PC-3 (cell line): ENCODE data around the gene SLC47A2.

Source experiments
- EZH2 ChIP-seq: fragments of 300-600 bp; sonication (generic); IDR thresholded peaks from one replicate; pipeline ENCODE4 v1.6.1; 2017; ENCODE audit warnings: antibody characterized with exemption, mild to moderate bottlenecking, low read length; ENCODE audit not compliant: unreplicated experiment
- EZH2phosphoT487 ChIP-seq: fragments of 300-600 bp; sonication (generic); IDR thresholded peaks from 2 replicates; pipeline ENCODE4 v1.6.1; 2018; ENCODE audit warnings: mild to moderate bottlenecking, antibody characterized with exemption, low read length, borderline replicate concordance
- TF ChIP-seq, protein P1 (sequence below): fragments of 300-600 bp; sonication (generic); conservative IDR thresholded peaks from 2 replicates; pipeline ENCODE4 v1.5.1; 2017; ENCODE audit warnings: antibody characterized with exemption, low read depth, mild to moderate bottlenecking, low read length

DNA sequence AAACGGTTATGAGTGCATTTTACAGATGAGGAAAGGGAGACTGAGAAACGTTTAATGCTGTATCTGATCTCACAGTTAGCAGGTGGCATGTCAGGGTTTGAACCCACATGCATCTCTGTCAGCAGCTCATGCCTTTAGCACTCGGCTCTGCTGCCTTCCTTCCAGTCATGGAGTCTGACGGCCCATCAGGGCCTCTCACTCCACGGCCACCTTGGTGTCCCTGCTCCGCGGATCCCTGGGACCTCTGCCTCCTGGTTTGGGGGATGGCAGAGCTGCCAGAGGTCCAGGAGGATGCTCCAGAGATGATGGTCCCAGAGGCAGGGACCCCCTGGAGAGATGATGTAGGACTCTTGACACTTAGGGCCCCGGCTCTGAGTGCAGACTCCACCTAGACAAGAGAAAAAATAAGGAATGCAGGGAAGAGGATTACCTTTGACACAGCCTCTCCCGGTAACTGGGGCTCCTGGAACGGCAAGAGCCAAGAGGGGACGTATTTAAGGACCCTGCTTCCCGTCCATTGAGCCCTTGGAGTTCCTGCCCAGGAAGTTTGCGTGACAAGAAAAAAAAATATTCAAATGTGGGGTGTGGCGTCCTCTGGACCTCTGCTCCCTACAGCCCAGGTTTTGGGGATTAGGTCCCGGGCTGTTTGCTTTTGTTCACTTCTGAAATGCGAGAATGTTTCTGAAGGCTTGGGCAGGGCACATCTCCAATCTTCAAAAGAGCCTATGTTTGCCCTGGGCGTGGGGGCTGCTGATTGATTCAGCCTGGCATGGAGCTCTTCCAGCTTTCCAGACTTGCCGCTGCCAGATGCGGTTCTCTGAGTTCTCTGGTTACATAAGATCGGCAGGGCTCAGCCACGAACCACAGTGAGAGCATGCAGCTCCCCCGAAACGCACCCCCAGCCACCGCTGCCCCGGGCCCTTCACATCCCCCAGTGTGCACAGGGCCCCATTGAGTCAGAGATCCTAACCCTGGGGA is 31.7 kb upstream of the SLC47A2 start, which contains the start of gene ALDH3A1:
- TF ChIP-seq, protein P1, sequence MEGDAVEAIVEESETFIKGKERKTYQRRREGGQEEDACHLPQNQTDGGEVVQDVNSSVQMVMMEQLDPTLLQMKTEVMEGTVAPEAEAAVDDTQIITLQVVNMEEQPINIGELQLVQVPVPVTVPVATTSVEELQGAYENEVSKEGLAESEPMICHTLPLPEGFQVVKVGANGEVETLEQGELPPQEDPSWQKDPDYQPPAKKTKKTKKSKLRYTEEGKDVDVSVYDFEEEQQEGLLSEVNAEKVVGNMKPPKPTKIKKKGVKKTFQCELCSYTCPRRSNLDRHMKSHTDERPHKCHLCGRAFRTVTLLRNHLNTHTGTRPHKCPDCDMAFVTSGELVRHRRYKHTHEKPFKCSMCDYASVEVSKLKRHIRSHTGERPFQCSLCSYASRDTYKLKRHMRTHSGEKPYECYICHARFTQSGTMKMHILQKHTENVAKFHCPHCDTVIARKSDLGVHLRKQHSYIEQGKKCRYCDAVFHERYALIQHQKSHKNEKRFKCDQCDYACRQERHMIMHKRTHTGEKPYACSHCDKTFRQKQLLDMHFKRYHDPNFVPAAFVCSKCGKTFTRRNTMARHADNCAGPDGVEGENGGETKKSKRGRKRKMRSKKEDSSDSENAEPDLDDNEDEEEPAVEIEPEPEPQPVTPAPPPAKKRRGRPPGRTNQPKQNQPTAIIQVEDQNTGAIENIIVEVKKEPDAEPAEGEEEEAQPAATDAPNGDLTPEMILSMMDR = no peak
- TF ChIP-seq EZH2 = no peak
- TF ChIP-seq EZH2phosphoT487 = no peak
